Suppressor macrophage (primary cell): ENCODE data around the gene ATP7A.

ENCODE experiments used
- DNase-seq, 4 experiments: peaks; one replicate each; pipeline ENCODE4 v3.0.0-alpha.2; 2020 to 2022

The ATP7A gene

GRCh38 chrX:77945910-77946545 is 35.5 kb downstream of the ATP7A start:
- DNase-seq, result peak in 3 of 4 experiments; percentile 30 to 55 (median 49)

GRCh38 chrX:77946571-77946970 is 36.1 kb downstream of the ATP7A start:
- no peak for DNase-seq

DNA sequence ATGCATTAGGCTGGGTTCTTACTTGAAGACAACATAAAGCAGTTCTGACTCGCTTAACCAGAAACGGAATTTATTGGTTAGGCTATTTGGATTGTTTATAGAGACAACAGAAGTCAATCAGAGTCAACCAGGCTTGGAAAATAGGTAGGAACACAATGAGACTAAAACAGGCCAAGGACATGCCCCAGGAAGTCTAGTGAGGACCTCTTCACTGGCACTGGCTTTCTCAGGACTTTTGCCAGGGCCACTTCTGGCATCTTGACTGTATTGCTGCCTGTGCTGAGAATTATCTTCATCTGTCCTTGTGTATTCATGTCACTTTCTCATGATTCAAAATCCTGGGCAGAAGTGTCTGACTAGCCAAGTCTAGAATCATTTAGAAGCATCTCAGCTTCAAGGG is 39.3 kb downstream of the ATP7A start:
- DNase-seq, result no peak

DNA sequence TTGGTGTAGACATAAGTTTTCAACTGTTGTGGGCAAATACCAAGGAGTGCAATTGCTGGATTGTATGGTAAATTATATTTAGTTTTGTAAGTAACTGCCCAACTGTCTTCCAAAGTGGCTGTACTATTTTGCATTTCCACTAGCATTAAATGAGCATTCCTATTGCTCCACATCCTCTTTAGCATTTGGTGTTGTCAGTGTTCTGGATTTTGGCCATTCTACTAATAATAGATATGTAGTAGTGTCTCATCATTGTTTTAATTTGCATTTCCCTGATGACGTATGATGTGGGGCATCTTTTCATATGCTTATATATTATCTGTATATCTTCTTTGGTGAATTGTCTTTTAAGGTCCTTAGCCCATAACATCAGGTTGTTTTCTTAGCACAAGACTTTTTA is 41.7 kb downstream of the ATP7A start:
- no peak for DNase-seq

GRCh38 chrX:77953302-77953701 is 42.8 kb downstream of the ATP7A start:
- DNase-seq, result no peak

DNA sequence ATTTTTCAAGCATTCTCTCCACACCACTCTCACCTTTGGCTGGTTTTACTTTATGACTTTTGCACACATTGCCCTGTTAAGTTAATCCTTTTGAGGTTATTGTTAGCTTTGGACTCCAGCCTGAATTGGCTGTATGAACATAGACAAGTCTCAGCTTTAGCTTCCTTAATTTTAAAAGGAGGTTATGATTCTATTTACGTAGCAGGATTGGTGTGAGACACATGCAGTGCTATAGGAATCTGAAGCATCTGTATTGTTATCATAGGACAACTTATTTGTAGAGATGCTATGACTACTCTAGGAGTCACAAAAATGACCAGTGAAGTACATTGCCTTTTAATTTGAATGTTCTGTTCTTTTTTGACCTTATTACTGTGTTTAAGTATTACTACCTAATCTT is 43.2 kb downstream of the ATP7A start:
- DNase-seq, result no peak

GRCh38 chrX:77960567-77960966 is 50.1 kb downstream of the ATP7A start:
- DNase-seq, result no peak

- DNase-seq, result no peak
Observed at GRCh38 chrX:77961063-77961462, 50.6 kb downstream of the ATP7A start.

DNA sequence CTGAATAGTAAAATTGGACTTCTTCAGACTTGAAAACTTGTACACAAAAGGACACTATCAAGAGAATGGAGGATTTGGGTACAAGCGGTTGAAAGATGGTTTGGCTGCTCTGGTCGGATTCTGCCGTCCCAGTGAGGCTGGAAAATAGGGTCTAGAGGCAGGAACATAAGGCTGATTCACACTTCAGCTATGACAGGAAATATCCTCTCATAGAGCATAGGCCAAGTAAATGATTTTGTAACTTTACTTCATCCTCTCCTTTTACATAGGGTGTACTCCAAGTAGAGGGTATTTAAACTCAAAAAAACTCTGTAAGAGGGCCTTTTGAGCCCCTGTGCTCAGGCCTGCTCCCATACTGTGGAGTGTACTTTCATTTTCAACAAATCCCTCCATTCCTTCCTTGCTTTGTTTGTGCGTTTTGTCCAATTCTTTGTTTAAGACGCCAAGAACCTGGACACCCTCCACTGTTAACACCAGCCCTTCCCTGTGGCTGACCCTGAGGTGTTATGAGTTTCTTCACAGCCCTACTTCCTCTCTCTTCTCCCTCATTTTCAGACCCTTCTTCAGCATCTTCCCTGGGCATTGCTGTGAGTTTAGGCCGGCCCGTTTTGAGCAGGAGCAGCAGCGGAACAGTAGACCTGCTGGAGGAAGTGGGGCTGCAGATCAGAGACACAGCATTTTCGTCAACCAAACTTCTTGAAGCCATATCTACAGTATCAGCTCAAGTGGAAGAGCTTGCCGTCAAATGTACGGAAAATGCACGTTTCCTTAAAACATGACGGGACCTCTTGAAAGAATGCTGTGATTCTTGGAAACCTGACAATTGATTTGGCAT is 51.8 kb downstream of the ATP7A start:
- DNase-seq, result no peak

DNA sequence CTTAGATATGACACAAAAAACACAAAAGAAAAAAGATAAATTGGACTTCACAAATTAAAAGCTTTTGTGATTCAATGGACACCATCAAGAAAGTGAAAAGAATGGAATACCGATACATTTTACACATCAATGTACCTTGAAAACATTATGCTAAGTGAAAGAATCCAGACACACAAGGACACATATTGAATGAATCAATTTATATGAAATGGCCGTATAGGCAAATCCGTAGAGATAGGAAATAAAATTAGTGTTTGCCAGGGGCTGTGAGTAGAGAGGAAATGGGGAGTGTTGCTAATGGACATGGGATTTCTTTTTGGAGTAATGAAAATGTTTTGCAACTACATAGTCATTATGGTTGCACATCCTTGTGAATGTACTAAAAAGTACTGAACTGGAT is 55.9 kb downstream of the ATP7A start:
- DNase-seq, result no peak

GRCh38 chrX:77967631-77968030 is 57.1 kb downstream of the ATP7A start:
- no peak for DNase-seq

- no peak for DNase-seq
Observed at GRCh38 chrX:77969538-77969937, 59.0 kb downstream of the ATP7A start, which contains the start of gene PGAM4. PGAM4 (minus strand) TSS chrX:77969638; CDS start chrX:77969638, 0 bp downstream.

GRCh38 chrX:77975755-77976154 is 65.3 kb downstream of the ATP7A start:
- DNase-seq, result no peak

- no peak for DNase-seq
Observed at GRCh38 chrX:77977095-77977494, 66.6 kb downstream of the ATP7A start.

GRCh38 chrX:77977518-77977917 is 67.0 kb downstream of the ATP7A start:
- DNase-seq, result no peak

DNA sequence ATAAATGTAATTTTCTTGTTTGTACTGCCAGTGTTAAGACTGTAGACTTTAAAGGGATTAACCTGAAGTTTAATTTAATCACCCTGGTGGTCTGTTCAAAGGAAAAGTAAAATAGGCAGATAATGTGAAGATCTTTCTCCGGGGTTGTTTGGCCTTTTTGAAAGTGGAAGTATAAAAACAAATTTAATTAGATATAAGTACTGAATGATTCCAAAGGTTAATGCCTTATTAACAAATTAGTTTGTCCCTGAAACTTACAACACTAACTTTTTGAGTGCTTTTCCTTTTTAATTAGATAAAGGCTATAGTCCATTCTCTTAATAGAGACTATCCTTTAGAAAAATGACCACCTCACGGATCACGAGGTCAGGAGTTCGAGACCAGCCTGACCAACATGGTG is 69.4 kb downstream of the ATP7A start:
- no peak for DNase-seq

GRCh38 chrX:78011846-78012245 is 101.4 kb downstream of the ATP7A start:
- no peak for DNase-seq

DNA sequence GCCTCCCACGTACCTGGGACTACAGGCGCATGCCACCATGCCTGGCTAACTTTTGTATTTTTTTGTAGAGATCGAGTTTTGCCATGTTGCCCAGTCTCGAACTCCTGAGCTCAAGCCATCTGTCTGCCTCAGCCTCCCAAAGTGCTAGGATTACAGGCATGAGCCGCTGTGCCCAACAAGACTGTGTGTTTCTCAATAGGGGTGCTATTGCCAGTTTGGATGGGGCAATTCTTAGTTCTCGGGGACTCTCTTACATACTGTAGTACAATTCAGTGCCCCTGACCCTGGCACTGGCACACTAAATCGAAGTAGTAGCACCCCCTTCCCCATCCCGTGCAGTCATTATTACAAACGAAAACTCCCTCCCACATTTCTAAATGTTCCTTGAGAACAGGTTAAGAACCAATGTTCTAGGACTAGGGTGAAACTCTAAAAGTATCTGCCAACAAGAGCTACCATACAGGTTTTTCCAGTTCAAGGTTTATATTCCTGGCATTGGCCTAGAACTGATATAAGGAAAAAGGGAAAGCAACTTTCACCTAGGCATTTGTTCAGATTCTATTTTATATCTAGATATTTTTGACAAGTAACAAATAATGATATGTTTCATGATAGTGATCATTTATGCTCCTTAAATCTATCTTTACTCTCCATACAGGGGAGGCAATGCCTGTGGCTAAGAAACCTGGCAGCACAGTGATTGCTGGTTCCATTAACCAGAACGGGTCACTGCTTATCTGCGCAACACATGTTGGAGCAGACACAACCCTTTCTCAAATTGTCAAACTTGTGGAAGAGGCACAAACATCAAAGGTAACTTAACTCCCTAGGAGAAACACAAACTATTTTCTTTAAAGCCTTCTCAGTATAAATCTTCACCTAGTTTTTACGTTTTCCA is 109.3 kb downstream of the ATP7A start:
- no peak for DNase-seq

DNA sequence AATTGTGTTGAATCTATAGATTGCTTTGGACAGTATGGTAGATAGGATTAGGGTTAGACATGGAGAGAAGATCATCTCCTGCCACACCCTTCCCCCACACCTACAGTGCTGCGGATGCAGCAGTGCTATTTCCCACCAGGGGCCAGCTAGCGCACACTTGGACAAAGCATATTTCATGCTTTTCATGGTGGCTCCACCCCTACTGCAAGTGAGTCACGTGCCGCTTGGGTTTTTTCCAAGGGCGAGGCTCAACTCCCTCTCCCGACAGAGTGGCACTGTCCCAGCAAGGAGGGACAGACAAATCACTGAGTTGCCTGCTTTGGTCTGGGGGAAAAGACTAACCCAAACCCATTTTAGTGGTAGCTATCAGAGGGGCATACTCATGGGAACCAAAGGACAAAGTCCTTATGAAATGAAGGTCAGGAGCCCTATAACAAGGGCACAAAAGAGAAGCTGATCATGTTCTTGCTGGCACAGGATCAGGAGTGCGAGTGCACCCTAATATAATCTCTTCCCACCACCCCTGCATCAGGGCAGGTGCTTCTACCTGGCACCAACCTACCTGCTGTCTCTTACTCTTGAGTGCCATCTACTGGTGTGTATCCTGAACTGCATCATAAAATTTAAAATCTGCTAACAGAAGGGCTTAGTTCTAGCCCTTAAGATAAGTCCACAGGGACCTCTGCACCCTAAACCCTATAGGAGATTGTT is 114.0 kb downstream of the ATP7A start:
- peak; percentile 15 to 33 (median 26) for DNase-seq

DNA sequence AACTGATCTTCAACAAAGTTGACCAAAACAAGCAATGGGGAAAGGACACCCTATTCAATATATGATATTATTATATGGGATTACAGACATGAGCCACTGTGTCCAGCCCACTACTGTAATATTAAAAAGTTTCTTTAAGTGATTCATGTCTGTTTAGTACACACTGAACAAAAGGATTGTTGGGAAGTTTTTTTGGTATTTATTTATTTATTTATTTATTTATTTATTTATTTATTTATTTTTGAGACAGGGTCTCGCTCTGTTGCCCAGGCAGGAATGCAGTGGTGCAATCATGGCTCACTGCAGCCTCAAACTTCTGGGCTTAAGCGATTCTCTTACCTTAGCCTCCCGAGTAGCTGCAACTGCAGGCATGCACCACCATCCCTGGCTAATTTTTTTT is 117.3 kb downstream of the ATP7A start:
- no peak for DNase-seq

GRCh38 chrX:78029663-78030062 is 119.2 kb downstream of the ATP7A start:
- peak; percentile 1 to 41 (median 14) for DNase-seq

GRCh38 chrX:78035061-78035460 is 124.6 kb downstream of the ATP7A start:
- DNase-seq, result no peak
